HEK293 (cell line): ENCODE results near the gene NPTN.
A peak's percentile ranks its signal among the peaks of the same experiment; 100 is the strongest.

ENCODE experiments used
- BCL11A ChIP-seq: fragments of 450-650 bp; formaldehyde crosslinking; IDR thresholded peaks from 2 replicates; pipeline ENCODE4 v1.5.1; 2016; ENCODE audit warnings: low read depth, missing biosample characterization, missing genetic modification characterization
- EGR2 ChIP-seq: fragments of 450-650 bp; formaldehyde crosslinking; IDR thresholded peaks from 2 replicates; pipeline ENCODE4 v1.5.1; 2016; ENCODE audit warnings: low read depth, missing biosample characterization, missing genetic modification characterization
- GLI2 ChIP-seq: fragments of 450-650 bp; formaldehyde crosslinking; IDR thresholded peaks from 2 replicates; pipeline ENCODE4; 2017; ENCODE audit warnings: missing biosample characterization, missing genetic modification characterization, low read depth, borderline replicate concordance
- KLF1 ChIP-seq: fragments of 450-650 bp; formaldehyde crosslinking; IDR thresholded peaks from 2 replicates; pipeline ENCODE4 v1.5.1; 2016; ENCODE audit warnings: missing biosample characterization, missing genetic modification characterization
- OSR2 ChIP-seq: fragments of 450-650 bp; formaldehyde crosslinking; IDR thresholded peaks from 2 replicates; pipeline ENCODE4 v1.5.1; 2016; ENCODE audit warnings: missing biosample characterization, missing genetic modification characterization
- YY2 ChIP-seq: fragments of 450-650 bp; formaldehyde crosslinking; IDR thresholded peaks from 2 replicates; pipeline ENCODE4 v1.5.1; 2016; ENCODE audit warnings: missing biosample characterization, missing genetic modification characterization
- ZBTB21 ChIP-seq: fragments of 450-650 bp; formaldehyde crosslinking; IDR thresholded peaks from 2 replicates; pipeline ENCODE4 v1.5.1; 2017; ENCODE audit warnings: missing biosample characterization, missing genetic modification characterization
- ZFHX2 ChIP-seq: fragments of 450-650 bp; formaldehyde crosslinking; conservative IDR thresholded peaks from 2 replicates; pipeline ENCODE4 v1.5.1; 2016; ENCODE audit warnings: missing biosample characterization, missing genetic modification characterization
- ZNF10 ChIP-seq: fragments of 450-650 bp; formaldehyde crosslinking; IDR thresholded peaks from 2 replicates; pipeline ENCODE4 v1.5.1; 2017; ENCODE audit warnings: missing biosample characterization, missing genetic modification characterization
- ZNF121 ChIP-seq: fragments of 450-650 bp; formaldehyde crosslinking; IDR thresholded peaks from 2 replicates; pipeline ENCODE4 v1.5.1; 2016; ENCODE audit warnings: missing biosample characterization, missing genetic modification characterization
- ZNF132 ChIP-seq: fragments of 450-650 bp; formaldehyde crosslinking; IDR thresholded peaks from 2 replicates; pipeline ENCODE4 v1.5.1; 2017; ENCODE audit warnings: missing biosample characterization, missing genetic modification characterization, borderline replicate concordance
- ZNF433 ChIP-seq: fragments of 450-650 bp; formaldehyde crosslinking; IDR thresholded peaks from 2 replicates; pipeline ENCODE4 v1.5.1; 2016; ENCODE audit warnings: missing biosample characterization, missing genetic modification characterization, low read depth
- ZNF530 ChIP-seq: fragments of 450-650 bp; formaldehyde crosslinking; IDR thresholded peaks from 2 replicates; pipeline ENCODE4 v1.5.1; 2016; ENCODE audit warnings: low read depth, missing biosample characterization, missing genetic modification characterization
- ZNF544 ChIP-seq: fragments of 450-650 bp; formaldehyde crosslinking; IDR thresholded peaks from 2 replicates; pipeline ENCODE4 v1.5.0; 2017; ENCODE audit warnings: missing biosample characterization, missing genetic modification characterization
- ZNF561 ChIP-seq: fragments of 450-650 bp; IDR thresholded peaks from 2 replicates; pipeline ENCODE4 v1.5.1; 2018; ENCODE audit warnings: missing biosample characterization, missing genetic modification characterization, borderline replicate concordance
- ZNF621 ChIP-seq: fragments of 450-650 bp; formaldehyde crosslinking; IDR thresholded peaks from 2 replicates; pipeline ENCODE4 v1.5.1; 2017; ENCODE audit warnings: missing biosample characterization, missing genetic modification characterization
- ZNF664 ChIP-seq: fragments of 450-650 bp; formaldehyde crosslinking; IDR thresholded peaks from 2 replicates; pipeline ENCODE4 v1.5.1; 2016; ENCODE audit warnings: missing biosample characterization, missing genetic modification characterization
- ZNF707 ChIP-seq: fragments of 450-650 bp; formaldehyde crosslinking; IDR thresholded peaks from 2 replicates; pipeline ENCODE4 v1.5.1; 2016; ENCODE audit warnings: missing biosample characterization, missing genetic modification characterization
- ZSCAN30 ChIP-seq: fragments of 450-650 bp; IDR thresholded peaks from 2 replicates; pipeline ENCODE4 v1.5.1; 2018; ENCODE audit warnings: missing biosample characterization, mild to moderate bottlenecking, missing genetic modification characterization, moderate library complexity
- TF ChIP-seq, protein P1 (sequence below): fragments of 450-650 bp; formaldehyde crosslinking; IDR thresholded peaks from 2 replicates; pipeline ENCODE4 v1.5.1; 2016; ENCODE audit warnings: missing biosample characterization, missing genetic modification characterization
- TF ChIP-seq, protein P2 (sequence below): fragments of 450-650 bp; formaldehyde crosslinking; IDR thresholded peaks from 2 replicates; pipeline ENCODE4 v1.5.1; 2016; ENCODE audit warnings: missing biosample characterization, missing genetic modification characterization
- TF ChIP-seq, protein P3 (sequence below): fragments of 450-650 bp; formaldehyde crosslinking; IDR thresholded peaks from 2 replicates; pipeline ENCODE4 v1.5.1; 2016; ENCODE audit warnings: missing biosample characterization, missing genetic modification characterization
- TF ChIP-seq, protein P4 (sequence below): fragments of 450-650 bp; formaldehyde crosslinking; IDR thresholded peaks from 2 replicates; pipeline ENCODE4 v1.5.1; 2016; ENCODE audit warnings: missing biosample characterization, missing genetic modification characterization
- TF ChIP-seq, protein P5 (sequence below): fragments of 450-650 bp; formaldehyde crosslinking; IDR thresholded peaks from 2 replicates; pipeline ENCODE4 v1.5.1; 2017; ENCODE audit warnings: missing biosample characterization, missing genetic modification characterization
- TF ChIP-seq, protein P6 (sequence below): fragments of 450-650 bp; formaldehyde crosslinking; IDR thresholded peaks from 2 replicates; pipeline ENCODE4 v1.5.1; 2016; ENCODE audit warnings: missing biosample characterization, missing genetic modification characterization
- TF ChIP-seq, protein P7 (sequence below): fragments of 450-650 bp; formaldehyde crosslinking; IDR thresholded peaks from 2 replicates; pipeline ENCODE4 v1.5.1; 2016; ENCODE audit warnings: missing biosample characterization, missing genetic modification characterization

Gene NPTN

DNA sequence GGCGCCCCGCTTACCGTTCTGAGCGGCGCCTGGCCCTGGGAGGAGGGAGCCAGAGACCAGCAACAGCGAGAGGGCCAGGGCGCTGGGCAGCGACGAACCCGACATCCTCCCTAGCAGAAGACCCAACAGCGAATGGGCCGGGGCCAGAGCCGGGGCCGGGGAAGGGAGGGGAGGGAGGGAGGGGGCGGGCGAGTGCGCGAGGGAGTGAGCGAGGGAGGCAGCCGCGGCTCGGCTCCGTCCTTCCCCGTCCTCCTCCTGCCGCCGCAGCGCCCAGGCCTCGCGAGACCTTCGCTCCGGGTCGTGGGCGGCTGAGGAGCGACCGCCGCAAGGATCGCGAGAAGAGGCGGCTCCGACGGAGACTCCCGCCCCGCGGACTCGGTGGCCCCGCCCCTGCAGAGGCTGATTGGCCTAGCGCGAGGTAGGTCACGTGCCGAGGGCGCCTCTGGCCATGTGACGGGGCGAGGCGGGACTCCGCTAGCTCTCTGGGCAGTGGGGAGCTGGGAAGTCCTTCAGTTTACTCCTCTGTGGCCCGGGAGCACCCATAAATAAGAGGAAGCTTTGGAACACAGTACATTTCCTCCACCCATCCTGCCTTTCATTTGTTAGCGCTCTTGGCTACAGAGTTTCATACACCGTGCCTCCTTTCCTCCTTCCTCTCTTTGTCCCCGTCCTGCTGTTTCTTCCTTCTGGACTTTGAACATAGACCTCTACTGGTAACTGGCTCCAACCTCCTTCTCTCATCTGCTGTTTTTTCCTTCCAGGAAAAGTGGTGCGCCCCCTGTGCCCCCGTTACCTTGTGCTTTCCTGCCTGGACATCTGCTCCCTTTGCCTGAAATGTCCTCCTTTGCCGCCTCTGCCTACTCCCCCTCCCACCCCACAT, at the start of gene NPTN (continued):
- TF ChIP-seq, protein P1, sequence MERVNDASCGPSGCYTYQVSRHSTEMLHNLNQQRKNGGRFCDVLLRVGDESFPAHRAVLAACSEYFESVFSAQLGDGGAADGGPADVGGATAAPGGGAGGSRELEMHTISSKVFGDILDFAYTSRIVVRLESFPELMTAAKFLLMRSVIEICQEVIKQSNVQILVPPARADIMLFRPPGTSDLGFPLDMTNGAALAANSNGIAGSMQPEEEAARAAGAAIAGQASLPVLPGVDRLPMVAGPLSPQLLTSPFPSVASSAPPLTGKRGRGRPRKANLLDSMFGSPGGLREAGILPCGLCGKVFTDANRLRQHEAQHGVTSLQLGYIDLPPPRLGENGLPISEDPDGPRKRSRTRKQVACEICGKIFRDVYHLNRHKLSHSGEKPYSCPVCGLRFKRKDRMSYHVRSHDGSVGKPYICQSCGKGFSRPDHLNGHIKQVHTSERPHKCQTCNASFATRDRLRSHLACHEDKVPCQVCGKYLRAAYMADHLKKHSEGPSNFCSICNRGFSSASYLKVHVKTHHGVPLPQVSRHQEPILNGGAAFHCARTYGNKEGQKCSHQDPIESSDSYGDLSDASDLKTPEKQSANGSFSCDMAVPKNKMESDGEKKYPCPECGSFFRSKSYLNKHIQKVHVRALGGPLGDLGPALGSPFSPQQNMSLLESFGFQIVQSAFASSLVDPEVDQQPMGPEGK (tag by site-specific recombination): peak; percentile 59
- TF ChIP-seq, protein P2, sequence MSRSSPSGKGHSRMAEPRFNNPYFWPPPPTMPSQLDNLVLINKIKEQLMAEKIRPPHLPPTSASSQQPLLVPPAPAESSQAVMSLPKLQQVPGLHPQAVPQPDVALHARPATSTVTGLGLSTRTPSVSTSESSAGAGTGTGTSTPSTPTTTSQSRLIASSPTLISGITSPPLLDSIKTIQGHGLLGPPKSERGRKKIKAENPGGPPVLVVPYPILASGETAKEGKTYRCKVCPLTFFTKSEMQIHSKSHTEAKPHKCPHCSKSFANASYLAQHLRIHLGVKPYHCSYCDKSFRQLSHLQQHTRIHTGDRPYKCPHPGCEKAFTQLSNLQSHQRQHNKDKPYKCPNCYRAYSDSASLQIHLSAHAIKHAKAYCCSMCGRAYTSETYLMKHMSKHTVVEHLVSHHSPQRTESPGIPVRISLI: no peak
- TF ChIP-seq ZNF561 (peak; percentile 94), ZNF707 (no peak), ZBTB21 (tag by site-specific recombination) (peak; percentile 75), KLF1 (tag by site-specific recombination) (0 out of 2 replicates have a peak, but pooled peaks have one; percentile 39), ZNF433 (tag by site-specific recombination) (no peak), ZNF132 (tag by site-specific recombination) (no peak), ZNF544 (no peak), OSR2 (tag by site-specific recombination) (no peak), ZNF621 (tag by site-specific recombination) (no peak), YY2 (tag by site-specific recombination) (peak; percentile 46; the same call in 1 of the 2 replicates), ZNF121 (tag by site-specific recombination) (no peak), ZSCAN30 (tag by site-specific recombination) (no peak), GLI2 (no peak), ZNF530 (no peak), BCL11A (no peak), ZNF10 (tag by site-specific recombination) (no peak), ZFHX2 (tag by site-specific recombination) (peak; percentile 57; the same call in 1 of the 2 replicates), ZNF664 (peak; percentile 36; the same call in 1 of the 2 replicates), EGR2 (tag by site-specific recombination) (peak; percentile 11; the same call in 1 of the 2 replicates)
- TF ChIP-seq, protein P3, sequence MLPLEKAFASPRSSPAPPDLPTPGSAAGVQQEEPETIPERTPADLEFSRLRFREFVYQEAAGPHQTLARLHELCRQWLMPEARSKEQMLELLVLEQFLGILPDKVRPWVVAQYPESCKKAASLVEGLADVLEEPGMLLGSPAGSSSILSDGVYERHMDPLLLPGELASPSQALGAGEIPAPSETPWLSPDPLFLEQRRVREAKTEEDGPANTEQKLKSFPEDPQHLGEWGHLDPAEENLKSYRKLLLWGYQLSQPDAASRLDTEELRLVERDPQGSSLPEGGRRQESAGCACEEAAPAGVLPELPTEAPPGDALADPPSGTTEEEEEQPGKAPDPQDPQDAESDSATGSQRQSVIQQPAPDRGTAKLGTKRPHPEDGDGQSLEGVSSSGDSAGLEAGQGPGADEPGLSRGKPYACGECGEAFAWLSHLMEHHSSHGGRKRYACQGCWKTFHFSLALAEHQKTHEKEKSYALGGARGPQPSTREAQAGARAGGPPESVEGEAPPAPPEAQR: no peak
- TF ChIP-seq, protein P4, sequence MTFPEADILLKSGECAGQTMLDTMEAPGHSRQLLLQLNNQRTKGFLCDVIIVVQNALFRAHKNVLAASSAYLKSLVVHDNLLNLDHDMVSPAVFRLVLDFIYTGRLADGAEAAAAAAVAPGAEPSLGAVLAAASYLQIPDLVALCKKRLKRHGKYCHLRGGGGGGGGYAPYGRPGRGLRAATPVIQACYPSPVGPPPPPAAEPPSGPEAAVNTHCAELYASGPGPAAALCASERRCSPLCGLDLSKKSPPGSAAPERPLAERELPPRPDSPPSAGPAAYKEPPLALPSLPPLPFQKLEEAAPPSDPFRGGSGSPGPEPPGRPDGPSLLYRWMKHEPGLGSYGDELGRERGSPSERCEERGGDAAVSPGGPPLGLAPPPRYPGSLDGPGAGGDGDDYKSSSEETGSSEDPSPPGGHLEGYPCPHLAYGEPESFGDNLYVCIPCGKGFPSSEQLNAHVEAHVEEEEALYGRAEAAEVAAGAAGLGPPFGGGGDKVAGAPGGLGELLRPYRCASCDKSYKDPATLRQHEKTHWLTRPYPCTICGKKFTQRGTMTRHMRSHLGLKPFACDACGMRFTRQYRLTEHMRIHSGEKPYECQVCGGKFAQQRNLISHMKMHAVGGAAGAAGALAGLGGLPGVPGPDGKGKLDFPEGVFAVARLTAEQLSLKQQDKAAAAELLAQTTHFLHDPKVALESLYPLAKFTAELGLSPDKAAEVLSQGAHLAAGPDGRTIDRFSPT (tag by site-specific recombination): no peak
- TF ChIP-seq, protein P5, sequence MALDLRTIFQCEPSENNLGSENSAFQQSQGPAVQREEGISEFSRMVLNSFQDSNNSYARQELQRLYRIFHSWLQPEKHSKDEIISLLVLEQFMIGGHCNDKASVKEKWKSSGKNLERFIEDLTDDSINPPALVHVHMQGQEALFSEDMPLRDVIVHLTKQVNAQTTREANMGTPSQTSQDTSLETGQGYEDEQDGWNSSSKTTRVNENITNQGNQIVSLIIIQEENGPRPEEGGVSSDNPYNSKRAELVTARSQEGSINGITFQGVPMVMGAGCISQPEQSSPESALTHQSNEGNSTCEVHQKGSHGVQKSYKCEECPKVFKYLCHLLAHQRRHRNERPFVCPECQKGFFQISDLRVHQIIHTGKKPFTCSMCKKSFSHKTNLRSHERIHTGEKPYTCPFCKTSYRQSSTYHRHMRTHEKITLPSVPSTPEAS (tag by site-specific recombination): no peak
- TF ChIP-seq, protein P6, sequence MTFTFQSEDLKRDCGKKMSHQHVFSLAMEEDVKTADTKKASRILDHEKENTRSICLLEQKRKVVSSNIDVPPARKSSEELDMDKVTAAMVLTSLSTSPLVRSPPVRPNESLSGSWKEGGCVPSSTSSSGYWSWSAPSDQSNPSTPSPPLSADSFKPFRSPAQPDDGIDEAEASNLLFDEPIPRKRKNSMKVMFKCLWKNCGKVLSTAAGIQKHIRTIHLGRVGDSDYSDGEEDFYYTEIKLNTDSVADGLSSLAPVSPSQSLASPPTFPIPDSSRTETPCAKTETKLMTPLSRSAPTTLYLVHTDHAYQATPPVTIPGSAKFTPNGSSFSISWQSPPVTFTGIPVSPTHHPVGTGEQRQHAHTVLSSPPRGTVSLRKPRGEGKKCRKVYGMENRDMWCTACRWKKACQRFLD: no peak
- TF ChIP-seq, protein P7, sequence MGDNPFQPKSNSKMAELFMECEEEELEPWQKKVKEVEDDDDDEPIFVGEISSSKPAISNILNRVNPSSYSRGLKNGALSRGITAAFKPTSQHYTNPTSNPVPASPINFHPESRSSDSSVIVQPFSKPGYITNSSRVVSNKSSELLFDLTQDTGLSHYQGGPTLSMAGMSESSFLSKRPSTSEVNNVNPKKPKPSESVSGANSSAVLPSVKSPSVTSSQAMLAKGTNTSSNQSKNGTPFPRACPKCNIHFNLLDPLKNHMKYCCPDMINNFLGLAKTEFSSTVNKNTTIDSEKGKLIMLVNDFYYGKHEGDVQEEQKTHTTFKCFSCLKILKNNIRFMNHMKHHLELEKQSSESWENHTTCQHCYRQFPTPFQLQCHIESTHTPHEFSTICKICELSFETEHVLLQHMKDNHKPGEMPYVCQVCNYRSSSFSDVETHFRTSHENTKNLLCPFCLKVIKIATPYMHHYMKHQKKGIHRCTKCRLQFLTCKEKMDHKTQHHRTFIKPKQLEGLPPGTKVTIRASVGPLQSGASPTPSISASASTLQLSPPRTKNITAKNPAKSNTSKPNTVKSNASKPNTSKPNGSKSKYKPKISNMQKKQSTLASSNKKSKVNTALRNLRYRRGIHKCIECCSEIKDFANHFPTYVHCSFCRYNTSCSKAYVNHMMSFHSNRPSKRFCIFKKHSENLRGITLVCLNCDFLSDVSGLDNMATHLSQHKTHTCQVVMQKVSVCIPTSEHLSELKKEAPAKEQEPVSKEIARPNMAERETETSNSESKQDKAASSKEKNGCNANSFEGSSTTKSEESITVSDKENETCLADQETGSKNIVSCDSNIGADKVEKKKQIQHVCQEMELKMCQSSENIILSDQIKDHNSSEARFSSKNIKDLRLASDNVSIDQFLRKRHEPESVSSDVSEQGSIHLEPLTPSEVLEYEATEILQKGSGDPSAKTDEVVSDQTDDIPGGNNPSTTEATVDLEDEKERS (tag by site-specific recombination): 0 out of 2 replicates have a peak, but pooled peaks have one; percentile 6
